ENCODE measurements around the gene FBXO11.

DNA sequence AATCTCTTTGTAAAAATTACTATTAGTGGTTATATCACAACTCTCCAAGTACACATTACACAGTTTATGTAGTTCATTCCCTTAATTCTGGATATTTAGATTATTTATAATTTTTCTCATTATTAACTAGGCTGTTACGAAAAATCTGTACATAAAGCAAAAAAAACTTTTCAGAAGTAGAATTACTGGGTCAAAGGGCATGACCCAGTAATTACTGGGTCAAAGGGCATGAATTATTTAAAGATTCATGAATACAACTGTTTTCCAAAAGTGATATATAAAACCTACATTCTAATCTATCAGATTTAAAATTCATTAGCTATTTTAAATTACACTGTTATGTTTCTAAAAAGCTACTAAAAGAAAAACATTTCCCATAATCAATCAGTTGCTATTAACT, 68.0 kb downstream of the FBXO11 start:
- TF ChIP-seq, protein P1, sequence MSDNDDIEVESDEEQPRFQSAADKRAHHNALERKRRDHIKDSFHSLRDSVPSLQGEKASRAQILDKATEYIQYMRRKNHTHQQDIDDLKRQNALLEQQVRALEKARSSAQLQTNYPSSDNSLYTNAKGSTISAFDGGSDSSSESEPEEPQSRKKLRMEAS (IDR thresholded peaks at IDR 0.05; ENCODE audit: low read depth) = no peak
- TF ChIP-seq CTCF (IDR thresholded peaks at IDR 0.05) (no peak), EP300 (IDR thresholded peaks at IDR 0.05; ENCODE audit: borderline replicate concordance in 1 of 2, low read depth in 1 of 2, low read length in 1 of 2) (no peak)

Data from SK-N-SH (cell line).